NCI-H2029 (cell line): Measurements from ENCODE around the gene CCL8.
"Not testable (repeated sequence)": the region's sequence is repeated elsewhere in the genome, so short reads cannot be mapped to it uniquely, and the experiment has no call there.

Experiments used
- DNase-seq: peaks from one replicate; lab custom pipeline; 2025; lab: John Stamatoyannopoulos, UW

Gene CCL8

GRCh38 chr17:34314279-34314678, 5.0 kb upstream of the CCL8 start:
- no peak for DNase-seq

- no peak for DNase-seq
Observed at GRCh38 chr17:34318474-34318873, 761 bp upstream of the CCL8 start.

- no peak for DNase-seq
Observed at GRCh38 chr17:34321964-34322363, 2.7 kb downstream of the CCL8 start.

- DNase-seq, result not testable (repeated sequence)
Observed at GRCh38 chr17:34327580-34327979, 8.3 kb downstream of the CCL8 start.

GRCh38 chr17:34337701-34338100, 18.5 kb downstream of the CCL8 start:
- DNase-seq, result no peak

- DNase-seq, result no peak
Observed at GRCh38 chr17:34339138-34339770, 20.0 kb downstream of the CCL8 start.

- no peak for DNase-seq
Observed at GRCh38 chr17:34341916-34342315, 22.7 kb downstream of the CCL8 start.

GRCh38 chr17:34347063-34347462, 27.8 kb downstream of the CCL8 start:
- no peak for DNase-seq

- no peak for DNase-seq
Observed at GRCh38 chr17:34349751-34350150, 30.5 kb downstream of the CCL8 start.

- DNase-seq, result no peak
Observed at GRCh38 chr17:34351096-34351495, 31.9 kb downstream of the CCL8 start.

- no peak for DNase-seq
Observed at GRCh38 chr17:34352191-34352590, 33.0 kb downstream of the CCL8 start.

- DNase-seq, result no peak
Observed at GRCh38 chr17:34354637-34355036, 35.4 kb downstream of the CCL8 start.

- no peak for DNase-seq
Observed at GRCh38 chr17:34356194-34356593, 37.0 kb downstream of the CCL8 start, which contains the start of gene CCL13. Gene CCL13, plus strand, starts transcription at chr17:34356480. Its CDS starts 47 bp downstream, at chr17:34356527.

- no peak for DNase-seq
Observed at GRCh38 chr17:34357398-34357797, 38.2 kb downstream of the CCL8 start.

- DNase-seq, result no peak
Observed at GRCh38 chr17:34358631-34359030, 39.4 kb downstream of the CCL8 start.

- DNase-seq, result no peak
Observed at GRCh38 chr17:34360601-34361270, 41.5 kb downstream of the CCL8 start.

- DNase-seq, result peak; percentile 85
Observed at GRCh38 chr17:34361478-34362061, 42.3 kb downstream of the CCL8 start.

GRCh38 chr17:34363183-34363661, 44.0 kb downstream of the CCL8 start, which contains the start of gene CCL1:
Gene CCL1, minus strand, starts transcription at chr17:34363233. Its CDS starts 72 bp downstream, at chr17:34363161.
- no peak for DNase-seq

- DNase-seq, result no peak
Observed at GRCh38 chr17:34364751-34365150, 45.5 kb downstream of the CCL8 start.

GRCh38 chr17:34365340-34365739, 46.1 kb downstream of the CCL8 start:
- no peak for DNase-seq

- DNase-seq, result no peak
Observed at GRCh38 chr17:34366010-34366409, 46.8 kb downstream of the CCL8 start.

GRCh38 chr17:34366529-34367107, 47.4 kb downstream of the CCL8 start:
- DNase-seq, result no peak
